ENCODE results near the gene ANKRD50. TPM values are rescaled to one million over a fixed set of nuclear protein-coding genes. Genes with fewer than 3 reads are reported as not detected.

Gene ANKRD50
- total and polyA plus RNA-seq, 4 donors = 22.2 to 74.5 (median 41.8) TPM

GRCh38 chr4:124629681-124630080, 82.9 kb downstream of the ANKRD50 start:
- Histone ChIP-seq H3K27ac (ENCODE audit: low read depth, low read length) (no peak overlapping the region), H3K27me3 (ENCODE audit: control insufficient read depth, insufficient read depth, low read length) (no peaks in the 10 kb centered on the region), H3K4me3 (ENCODE audit: low read depth, low read length) (no peak overlapping the region), H3K9me3 (ENCODE audit: control insufficient read depth, insufficient read depth, low read length) (no peaks in the 10 kb centered on the region), H3K4me1 (ENCODE audit: control insufficient read depth, insufficient read depth, low read length) (no peaks in the 10 kb centered on the region), H3K36me3 (ENCODE audit: control insufficient read depth, insufficient read depth, low read length) (no peaks in the 10 kb centered on the region)
- WGBS (ENCODE audit: insufficient coverage) = no CpG with 5 or more reads among the region's 1 CpG
- DNase-seq (ENCODE audit: low read depth in 4 of 6, low spot score in 6 of 6) = peak in 1 of 6 donors; percentile 59
